Tibial nerve (tissue), 3 donors: Measurements from ENCODE around the gene GRAMD1A.

Experiments
- POLR2A ChIP-seq, 2 donors: fragments of 450-650 bp; IDR thresholded peaks; one replicate each; pipeline ENCODE4 v1.6.1; 2017; ENCODE audit warnings: antibody characterized with exemption in 2 of 2, mild to moderate bottlenecking in 2 of 2, moderate library complexity in 2 of 2
- TF ChIP-seq, protein P1 (sequence below), 5 experiments: fragments of 200-600 bp in 3 of 5; fragments of 450-650 bp in 2 of 5; sonication (generic) in 3 of 5; IDR thresholded peaks; one replicate each; pipeline ENCODE4 v1.5.1; 2016 to 2019; ENCODE audit warnings: antibody characterized with exemption in 5 of 5, mild to moderate bottlenecking in 3 of 5, moderate library complexity in 2 of 5

DNA sequence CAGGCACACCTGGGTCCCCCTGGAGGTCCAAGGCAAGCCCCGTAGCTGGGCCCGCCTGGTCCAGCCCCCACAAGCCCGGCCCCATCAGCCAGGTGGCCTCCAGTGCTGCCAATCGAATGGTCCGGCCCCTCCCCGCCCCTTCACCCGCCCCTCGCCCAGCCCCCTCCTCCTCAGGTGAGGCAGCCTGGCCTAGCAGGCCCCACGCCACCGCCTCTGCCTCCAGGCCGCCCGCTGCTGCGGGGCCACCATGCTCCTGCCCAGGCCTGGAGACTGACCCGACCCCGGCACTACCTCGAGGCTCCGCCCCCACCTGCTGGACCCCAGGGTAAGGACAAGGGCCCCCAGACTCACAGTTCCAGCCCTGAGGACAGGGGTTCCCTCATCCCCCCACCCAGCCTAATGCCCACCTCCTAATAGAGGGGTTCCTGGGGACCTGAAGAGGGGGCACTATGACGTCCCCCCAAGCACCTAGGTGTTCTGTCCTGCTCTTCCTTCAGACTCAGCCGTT lies 41.5 kb downstream of the GRAMD1A start, which contains the start of gene HPN:
- TF ChIP-seq, protein P1, sequence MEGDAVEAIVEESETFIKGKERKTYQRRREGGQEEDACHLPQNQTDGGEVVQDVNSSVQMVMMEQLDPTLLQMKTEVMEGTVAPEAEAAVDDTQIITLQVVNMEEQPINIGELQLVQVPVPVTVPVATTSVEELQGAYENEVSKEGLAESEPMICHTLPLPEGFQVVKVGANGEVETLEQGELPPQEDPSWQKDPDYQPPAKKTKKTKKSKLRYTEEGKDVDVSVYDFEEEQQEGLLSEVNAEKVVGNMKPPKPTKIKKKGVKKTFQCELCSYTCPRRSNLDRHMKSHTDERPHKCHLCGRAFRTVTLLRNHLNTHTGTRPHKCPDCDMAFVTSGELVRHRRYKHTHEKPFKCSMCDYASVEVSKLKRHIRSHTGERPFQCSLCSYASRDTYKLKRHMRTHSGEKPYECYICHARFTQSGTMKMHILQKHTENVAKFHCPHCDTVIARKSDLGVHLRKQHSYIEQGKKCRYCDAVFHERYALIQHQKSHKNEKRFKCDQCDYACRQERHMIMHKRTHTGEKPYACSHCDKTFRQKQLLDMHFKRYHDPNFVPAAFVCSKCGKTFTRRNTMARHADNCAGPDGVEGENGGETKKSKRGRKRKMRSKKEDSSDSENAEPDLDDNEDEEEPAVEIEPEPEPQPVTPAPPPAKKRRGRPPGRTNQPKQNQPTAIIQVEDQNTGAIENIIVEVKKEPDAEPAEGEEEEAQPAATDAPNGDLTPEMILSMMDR (IDR thresholded peaks at IDR 0.05), result no peak
- TF ChIP-seq POLR2A (IDR thresholded peaks at IDR 0.05), result no peak
